LNCAP (cell line): ENCODE results near the gene FAM221B.

Source experiments
- TF ChIP-seq, protein P1 (sequence below): fragments of 450-650 bp; IDR thresholded peaks from 2 replicates; pipeline ENCODE4 v1.5.1; 2017; ENCODE audit warnings: mild to moderate bottlenecking

FAM221B gene

DNA sequence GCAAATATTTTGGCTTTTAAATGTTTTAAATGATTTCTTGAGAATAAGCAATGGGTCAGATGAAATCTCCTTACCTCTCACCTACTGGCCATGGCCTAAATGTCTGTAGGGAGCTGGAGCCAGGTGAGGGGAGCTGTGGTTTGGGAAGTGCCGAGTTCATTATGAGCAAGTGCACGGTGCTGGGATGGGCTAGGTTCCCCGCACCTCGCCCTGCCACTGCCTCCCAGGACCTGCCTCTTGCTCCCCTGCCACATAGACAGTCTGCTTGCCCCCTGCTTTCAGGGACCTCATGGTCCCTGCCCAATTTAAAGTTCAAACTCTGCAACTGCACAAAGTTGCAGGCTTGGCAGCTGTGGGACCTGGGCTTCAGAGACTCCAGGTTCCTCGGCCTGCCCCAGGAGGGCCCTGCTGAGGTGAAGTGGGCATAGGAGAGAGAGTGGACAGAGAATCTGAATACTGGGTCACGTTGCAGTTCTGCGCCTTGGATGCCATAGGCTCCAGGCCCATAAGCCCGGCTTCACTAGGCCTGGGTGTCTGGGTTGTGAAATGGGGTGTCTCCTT lies 36.2 kb upstream of the FAM221B start:
- TF ChIP-seq, protein P1, sequence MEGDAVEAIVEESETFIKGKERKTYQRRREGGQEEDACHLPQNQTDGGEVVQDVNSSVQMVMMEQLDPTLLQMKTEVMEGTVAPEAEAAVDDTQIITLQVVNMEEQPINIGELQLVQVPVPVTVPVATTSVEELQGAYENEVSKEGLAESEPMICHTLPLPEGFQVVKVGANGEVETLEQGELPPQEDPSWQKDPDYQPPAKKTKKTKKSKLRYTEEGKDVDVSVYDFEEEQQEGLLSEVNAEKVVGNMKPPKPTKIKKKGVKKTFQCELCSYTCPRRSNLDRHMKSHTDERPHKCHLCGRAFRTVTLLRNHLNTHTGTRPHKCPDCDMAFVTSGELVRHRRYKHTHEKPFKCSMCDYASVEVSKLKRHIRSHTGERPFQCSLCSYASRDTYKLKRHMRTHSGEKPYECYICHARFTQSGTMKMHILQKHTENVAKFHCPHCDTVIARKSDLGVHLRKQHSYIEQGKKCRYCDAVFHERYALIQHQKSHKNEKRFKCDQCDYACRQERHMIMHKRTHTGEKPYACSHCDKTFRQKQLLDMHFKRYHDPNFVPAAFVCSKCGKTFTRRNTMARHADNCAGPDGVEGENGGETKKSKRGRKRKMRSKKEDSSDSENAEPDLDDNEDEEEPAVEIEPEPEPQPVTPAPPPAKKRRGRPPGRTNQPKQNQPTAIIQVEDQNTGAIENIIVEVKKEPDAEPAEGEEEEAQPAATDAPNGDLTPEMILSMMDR: no peak

DNA sequence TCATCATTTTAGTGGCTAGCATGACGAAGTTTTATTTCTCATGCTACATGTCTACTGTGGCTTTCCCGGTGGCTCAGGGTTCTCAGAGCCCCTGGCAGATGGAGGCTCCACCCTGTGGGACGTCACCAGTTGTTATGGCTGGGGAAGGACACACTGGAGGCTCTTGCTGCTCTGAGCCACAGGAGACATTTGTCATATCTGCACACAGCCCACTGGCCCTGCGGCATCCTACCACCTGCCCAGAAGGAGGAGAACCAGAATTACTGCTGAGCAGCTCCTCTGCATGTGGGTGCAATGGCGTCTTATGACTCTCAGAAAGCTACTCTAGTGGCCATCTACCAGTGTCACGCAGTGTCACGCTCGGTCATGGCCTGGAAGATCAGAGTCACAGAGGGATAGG lies 35.1 kb upstream of the FAM221B start:
- TF ChIP-seq, protein P1: no peak

DNA sequence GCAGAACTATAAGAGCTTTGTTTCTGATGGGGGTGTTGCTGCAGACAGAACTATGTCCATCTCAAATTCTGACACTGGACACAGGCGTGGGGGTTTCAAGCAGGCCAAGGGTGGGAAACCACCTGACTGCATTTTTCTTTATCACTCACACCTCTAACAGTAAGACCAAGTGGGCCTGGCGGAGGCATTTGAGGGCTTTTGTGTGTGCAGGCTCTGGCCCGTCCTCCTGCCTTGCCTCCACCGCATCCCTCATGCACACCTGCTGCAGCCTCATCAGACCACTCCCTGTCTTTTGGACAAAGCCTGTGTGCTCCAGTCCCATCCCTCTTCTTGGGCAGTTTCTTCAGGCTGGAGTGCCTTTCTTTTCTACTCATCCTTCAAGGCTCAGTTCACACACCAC lies 33.8 kb upstream of the FAM221B start:
- TF ChIP-seq, protein P1: no peak

DNA sequence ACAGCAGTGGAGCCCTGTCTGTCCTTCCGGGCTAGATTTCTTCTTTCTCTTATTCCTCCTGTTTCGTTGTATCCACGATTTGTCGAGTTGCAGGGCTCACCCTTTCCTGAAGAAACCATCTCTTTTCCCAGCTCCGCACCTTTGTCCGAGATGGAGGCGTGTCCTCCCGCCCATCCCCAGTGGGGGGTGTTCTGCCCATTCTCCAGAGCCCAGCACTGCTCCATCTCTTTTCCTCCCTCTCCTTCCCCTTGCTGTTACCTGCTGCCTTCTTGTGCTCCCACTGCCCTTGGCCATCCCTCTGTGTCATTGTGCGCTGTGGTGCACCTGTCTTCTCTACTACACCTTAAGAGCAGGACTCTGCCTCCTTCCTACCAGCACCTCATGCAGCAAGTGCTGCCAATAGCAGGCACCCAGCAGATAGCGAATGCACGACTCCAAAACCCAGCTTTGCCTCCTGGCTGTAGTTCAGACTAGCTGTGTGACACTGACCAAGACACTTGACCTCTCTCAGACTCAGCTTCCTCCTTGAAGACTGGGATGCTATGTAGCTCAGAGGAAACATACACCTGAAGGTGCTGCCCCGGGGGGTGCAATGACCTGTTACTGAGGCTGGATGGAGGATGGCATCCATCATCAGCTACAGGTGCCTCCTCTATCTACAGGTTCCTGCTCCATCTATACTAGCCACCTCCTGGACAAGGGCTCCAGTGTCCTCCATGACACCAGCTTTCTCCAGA lies 32.8 kb upstream of the FAM221B start:
- TF ChIP-seq, protein P1: no peak

DNA sequence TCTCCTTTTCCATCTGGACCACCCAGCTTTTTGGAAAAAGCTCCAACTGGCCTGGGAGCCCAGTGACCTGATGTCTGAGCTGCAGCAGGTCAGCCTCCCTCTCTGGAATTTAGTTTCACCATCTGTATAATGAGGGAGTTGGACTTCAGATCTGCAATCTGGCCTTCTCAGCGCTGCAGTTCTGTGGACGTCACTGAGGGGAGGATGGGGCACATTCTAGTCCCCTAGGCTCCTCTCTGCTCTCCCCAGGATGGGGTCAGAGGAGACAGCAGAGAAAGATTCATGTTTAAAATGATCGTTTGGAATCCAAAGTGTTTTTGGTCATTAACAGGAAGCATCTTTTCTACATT lies 31.4 kb upstream of the FAM221B start:
- TF ChIP-seq, protein P1: no peak

DNA sequence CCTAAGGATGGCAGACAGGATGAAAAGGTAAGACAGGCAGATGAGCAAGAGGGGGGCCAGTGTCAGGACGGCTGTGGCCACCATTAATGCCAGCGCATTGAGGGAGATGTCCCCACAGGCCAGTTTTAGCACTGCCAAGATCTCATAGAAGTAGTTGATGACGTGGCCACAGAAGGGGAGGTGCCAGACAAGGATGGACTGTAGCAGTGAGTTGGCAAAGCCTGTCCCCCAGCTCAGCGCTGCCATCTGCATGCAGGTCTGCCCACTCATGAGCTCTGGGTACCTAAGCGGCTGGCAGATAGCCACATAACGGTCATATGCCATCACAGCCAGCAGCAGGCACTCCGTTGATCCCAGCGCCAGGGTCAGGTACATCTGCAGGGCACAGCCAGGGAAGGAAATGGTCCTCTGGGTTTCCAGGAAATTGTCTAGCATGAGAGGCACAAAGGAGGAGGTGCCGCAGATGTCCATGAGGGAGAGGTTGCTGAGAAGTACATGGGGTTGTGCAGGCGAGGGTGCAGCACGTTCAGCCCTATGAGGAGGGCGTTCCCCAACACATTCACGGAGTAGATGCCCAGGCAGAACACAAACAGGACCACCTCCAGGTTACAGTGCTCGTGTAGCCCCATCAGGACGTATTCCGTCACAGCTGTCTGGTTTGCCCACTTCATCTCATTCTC lies 30.9 kb upstream of the FAM221B start:
- TF ChIP-seq, protein P1: no peak

DNA sequence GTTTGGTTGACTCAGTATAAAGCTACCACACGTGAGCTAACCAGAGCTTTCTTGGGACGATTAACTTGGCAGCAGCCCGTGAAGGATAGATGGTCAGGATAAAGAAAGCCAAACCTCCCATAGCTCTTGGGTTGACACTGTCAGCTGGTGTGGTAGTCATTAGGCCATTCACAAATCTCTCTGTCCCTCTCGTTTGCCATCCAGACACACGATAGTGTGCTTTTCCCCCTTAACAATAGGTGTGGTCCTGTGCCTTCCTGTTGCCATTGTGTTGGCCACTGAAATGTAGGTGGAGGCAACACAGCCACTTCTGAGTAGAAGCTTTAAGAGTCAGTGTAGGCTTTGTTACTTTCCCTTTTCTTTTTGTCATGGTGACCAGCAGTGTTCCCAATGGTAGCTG lies 29.9 kb upstream of the FAM221B start:
- TF ChIP-seq, protein P1: no peak
